Tongue (tissue), 2 donors: Measurements from ENCODE around the gene PPP6R3. TPM values are rescaled to one million over a fixed set of nuclear protein-coding genes. Genes with fewer than 3 reads are reported as not detected.

Experiments
- DNase-seq: peaks from one replicate; pipeline ENCODE4 v3.0.0-alpha.2; 2015
- total RNA-seq: library from RNA; depleted of rRNA; stranded (reverse); fragments of >200 nt; gene quantifications from one replicate; pipeline ENCODE4 v1.2.3, GENCODE V29; 2014

The PPP6R3 gene
- total RNA-seq, 1 donor from 2014 or later: 192 TPM

- DNase-seq: no peak
Measured at GRCh38 chr11:68495220-68495729, 34.7 kb downstream of the PPP6R3 start.

- DNase-seq: no peak
Measured at GRCh38 chr11:68495872-68496271, 35.3 kb downstream of the PPP6R3 start.

DNA sequence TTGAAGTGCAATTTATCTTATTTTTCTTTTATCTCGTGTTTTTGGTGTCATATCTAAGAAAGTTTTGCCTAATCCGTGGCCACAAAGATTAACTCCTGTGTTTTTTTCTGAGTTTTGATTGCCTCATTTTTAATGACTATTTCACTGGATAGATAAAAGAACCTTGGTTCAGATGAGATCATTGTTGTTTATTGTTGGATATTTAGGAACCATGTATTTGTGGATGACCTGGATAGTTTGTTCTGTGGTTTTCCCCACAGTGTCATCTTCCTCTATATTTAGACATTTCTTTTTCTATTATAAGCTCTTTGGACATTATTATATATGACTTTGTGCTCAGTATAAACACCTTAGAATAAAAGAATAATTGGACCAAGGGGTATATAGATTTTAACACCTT is 37.2 kb downstream of the PPP6R3 start:
- DNase-seq: no peak

DNA sequence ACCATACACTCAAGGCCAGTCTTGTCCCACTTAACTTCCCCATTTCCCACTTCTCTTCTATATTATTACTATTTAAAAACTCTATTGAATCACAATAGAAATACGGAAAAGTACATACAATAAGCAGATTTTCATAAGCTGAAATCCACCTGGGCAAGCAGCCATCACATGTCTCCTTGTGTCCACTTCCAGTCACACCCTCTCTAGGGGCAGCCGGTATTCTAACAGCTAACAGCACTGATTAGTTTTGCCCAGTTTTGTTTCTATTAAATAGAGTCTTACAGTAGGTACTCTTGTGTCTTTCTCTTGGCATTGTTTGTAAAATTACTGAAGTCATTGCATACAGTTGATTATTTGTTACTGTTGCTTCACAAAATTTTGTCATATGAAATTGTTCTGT is 37.8 kb downstream of the PPP6R3 start:
- peak; percentile 29 for DNase-seq

GRCh38 chr11:68498903-68499883 is 38.6 kb downstream of the PPP6R3 start:
- DNase-seq: no peak

DNA sequence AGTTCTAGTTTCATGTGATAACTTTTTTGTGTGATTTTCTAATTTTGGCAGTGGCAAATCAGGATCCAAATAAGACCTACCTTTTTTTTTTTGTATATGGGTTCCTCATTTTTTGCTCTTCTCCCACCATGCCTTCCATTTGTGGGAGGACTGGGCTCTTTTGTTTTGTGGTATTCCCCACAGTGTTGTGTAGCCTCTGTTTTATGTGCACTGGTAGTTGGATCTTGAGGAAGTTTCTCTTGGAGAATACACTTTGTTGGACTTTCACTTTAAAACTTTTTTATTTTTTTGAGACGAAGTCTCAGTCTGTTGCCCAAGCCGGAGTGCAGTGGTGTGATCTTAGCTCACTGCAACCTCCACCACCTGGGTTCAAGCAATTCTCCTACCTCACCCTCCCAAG is 39.7 kb downstream of the PPP6R3 start:
- DNase-seq: no peak

- DNase-seq: no peak
Measured at GRCh38 chr11:68501813-68502212, 41.3 kb downstream of the PPP6R3 start.

- DNase-seq: peak; percentile 48
Measured at GRCh38 chr11:68503251-68503687, 42.7 kb downstream of the PPP6R3 start.

DNA sequence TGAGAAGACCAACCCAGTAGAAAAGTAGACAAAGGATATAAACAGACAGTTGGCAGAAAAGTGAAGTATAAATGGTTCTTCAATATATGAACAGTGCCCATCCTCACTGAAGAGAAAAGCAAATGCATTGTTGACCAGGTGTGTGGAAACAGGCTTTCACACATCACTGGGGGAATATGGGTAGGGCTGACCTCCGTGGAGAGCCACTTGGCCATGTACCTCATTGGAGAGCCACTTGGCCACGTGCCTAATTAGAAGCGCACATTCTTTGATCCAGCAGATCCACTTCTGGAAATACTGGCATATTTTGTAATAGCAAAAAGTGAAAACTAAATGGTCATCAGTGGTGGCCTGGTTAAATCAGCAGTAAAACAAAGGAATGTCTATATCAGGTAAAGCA is 43.2 kb downstream of the PPP6R3 start:
- no peak for DNase-seq

DNA sequence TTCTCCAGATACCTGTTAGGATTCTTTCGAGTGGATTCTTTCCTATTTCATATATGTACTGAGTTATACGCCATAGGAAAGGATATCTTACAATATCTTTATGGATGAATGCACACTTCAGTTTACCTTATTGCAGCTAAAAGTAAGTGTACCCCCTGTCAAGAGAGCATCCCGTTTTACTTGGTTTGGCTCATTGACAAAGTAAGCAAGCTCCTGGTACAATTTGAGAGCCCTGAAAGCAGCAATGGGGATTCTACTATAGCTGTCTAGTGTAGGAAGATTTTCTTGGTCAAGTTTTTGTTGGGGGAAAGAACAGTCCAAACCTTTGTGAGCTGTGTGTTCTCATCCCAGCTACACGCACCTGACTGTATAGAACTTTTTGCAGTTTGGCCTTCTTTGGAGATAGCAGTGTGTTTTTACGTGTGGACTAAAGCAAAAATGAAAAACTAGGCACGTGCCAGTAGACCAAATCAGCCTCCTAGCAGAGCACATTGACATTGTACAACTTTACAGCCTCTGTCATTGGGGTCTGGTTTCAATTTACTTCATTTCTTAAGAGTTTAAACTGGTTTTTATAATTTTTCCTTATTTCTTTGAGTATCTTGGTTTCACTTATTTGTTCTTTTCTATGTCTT is 44.0 kb downstream of the PPP6R3 start:
- no peak for DNase-seq

DNA sequence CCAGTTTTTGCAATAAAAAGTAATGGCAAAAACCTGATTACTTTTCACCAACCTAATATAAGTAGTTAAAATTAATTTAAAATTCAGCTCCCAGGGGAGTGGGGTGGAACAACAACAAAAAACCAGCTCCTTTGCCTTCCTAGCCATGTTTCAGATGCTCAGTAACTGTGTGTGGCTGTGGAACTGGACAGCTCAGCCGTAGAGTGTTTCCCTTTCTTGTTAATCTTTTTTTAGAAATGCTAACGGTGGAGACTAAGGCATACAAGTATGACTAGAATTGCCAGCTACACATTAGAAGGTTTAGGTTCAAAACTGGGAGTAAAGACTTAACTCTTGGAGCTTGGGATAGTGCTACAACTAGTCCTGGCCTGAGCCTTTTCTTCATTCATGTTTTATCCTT is 45.0 kb downstream of the PPP6R3 start:
- no peak for DNase-seq

DNA sequence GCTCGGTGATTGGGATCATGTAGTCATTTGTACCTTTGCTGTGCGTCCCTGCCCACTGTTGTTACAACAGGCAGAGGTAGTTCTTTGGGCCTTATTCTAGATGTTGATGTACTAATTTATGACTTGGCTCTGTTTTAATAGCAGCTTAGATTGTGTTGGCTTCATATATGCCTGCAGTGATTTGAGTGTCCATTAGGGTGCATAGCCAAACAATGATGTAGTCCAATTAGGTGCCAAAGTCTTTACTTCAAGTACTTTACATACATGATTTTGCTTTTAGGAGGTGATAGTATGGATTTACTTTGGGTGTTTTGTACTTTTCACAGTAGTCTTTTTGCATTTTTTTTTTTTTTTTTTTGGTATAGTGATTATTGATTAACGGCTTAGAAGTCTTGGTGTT is 46.4 kb downstream of the PPP6R3 start:
- DNase-seq: peak; percentile 48

DNA sequence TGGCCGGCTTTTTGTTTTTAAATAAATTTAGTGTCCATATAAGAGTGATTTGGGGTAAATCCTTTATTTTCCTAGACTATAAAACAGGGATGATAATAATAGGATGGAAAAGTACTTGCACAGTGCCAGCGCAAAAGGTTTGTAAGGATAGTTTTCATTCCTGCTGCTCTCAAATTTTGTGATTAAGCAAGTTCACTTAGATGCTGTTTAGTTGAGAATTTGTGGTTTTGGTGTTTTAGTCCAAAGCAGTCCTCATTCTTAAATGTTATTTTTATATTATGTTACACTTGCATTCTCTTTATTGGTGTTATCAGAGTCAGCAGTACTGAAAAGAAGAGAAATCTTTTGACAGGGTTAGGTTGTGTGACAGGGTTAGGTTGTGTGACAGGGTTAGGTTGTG is 47.9 kb downstream of the PPP6R3 start:
- DNase-seq: no peak

DNA sequence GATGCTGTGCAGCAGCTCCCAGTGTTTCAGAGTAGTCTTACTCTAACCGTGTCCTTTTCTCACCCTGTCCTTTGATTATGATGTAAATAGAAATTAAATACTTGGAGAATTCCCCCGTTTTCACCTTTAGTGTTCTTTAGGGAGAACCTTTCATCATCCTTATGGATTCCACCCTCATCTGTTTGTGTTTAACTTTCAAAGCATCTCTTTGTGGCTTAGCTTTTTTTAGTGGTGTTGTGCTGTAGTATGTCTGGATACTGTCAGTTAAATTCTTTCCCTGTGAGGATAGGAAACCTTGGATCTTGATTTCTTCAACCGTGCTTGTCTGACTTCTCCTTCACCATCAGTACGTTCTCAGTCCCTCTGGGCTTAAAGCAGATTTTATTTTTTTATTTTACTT is 48.5 kb downstream of the PPP6R3 start:
- peak; percentile 60 for DNase-seq

- no peak for DNase-seq
Measured at GRCh38 chr11:68513930-68514487, 53.5 kb downstream of the PPP6R3 start.

GRCh38 chr11:68517121-68517741 is 56.7 kb downstream of the PPP6R3 start:
- no peak for DNase-seq

DNA sequence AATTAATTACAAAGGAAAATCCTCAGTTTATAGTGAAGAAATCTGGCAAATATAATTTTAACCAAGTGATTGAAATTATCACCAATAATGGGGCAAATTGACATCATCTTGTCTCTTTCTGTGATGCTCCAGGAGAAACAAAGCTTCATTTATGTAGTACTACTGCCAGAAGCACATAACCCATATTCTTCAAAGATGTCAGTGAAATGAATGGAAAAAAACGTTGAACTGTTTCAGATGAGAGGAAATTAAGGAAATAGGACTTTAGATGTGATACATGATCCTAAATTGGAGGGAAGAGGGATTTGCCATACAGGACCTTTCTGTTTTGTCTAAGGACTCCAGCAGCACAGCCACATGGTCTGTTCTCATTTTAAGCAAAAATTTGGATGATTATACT is 57.6 kb downstream of the PPP6R3 start:
- no peak for DNase-seq

- no peak for DNase-seq
Measured at GRCh38 chr11:68521969-68522652, 61.6 kb downstream of the PPP6R3 start.

GRCh38 chr11:68523033-68523432 is 62.5 kb downstream of the PPP6R3 start:
- no peak for DNase-seq

GRCh38 chr11:68523743-68524142 is 63.2 kb downstream of the PPP6R3 start:
- DNase-seq: no peak

- no peak for DNase-seq
Measured at GRCh38 chr11:68524213-68524612, 63.7 kb downstream of the PPP6R3 start.

- DNase-seq: no peak
Measured at GRCh38 chr11:68524681-68525080, 64.1 kb downstream of the PPP6R3 start.
